Measurements from ENCODE around the gene ADGRG1. TPM values are rescaled to one million over a fixed set of nuclear protein-coding genes. Genes with fewer than 3 reads are reported as not detected.

The ADGRG1 gene
- 1 to 10 TPM; 3.3 to 3.7 TPM for total RNA-seq

DNA sequence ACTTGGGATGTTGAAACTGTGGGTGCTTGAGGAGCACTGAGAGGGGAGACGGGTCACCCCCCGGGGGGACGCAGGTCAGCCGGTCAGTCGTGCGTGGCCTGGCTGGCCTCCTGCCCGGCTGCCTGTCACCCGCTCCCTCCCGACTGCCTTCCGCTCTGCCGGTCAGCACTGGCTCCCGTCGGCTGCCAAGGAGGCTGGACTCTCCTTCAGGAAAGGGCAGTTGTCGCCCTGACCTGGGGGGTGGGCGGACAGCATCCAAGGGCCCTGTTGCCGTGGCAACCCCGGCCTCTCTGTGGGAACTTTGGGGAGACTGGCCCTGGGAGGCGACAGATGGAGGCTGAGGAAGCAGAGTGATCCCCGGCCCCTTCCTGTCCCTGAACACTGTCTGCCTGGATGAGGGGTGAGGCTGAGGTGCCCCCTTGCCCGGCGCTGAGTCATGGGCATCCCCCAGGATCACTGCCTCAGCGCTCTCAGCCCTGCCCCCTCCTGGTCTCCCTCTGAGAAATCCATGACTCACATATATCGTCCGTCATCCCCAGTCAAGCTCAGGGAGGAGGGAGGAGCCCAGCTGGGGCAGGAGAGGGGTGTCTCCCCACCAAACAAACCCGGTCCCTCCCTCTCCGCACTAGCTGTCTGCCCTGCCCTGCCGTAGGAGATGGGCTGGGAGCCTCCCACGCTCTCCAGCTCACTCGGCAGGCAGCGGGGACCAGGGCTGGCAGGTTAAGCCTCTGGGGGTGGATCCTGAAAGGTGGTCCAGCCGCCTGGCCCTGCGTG is at the start of gene ADGRG1:
Gene ADGRG1, plus strand, starts transcription at position 623 of the 774 bp plus-strand sequence. CDS start 21,658 bp downstream, outside the sequence.
- Mint-ChIP-seq H3K4me1 (ENCODE audit: low read depth) (peaks cover 24% of the 10 kb centered on the region), H3K9me3 (ENCODE audit: insufficient read depth) (no peaks in the 10 kb centered on the region), H3K4me3 (peak within 1 kb of the TSS; percentile 34), H3K36me3 (ENCODE audit: low read depth) (no peaks in the 10 kb centered on the region), H3K27me3 (ENCODE audit: low read depth) (peaks cover 18% of the 10 kb centered on the region), H3K27ac (peak within 1 kb of the TSS; percentile 54)
- ChIA-PET POLR2A (no interaction called here), CTCF (interaction anchor here (1.5 to 2.5 kb wide), 3 partner anchors 18 to 37 kb away, joined by 6 to 11 read pairs (median 8); no protein-coding TSS in a partner anchor)
- ATAC-seq (peak; percentile 74), DNase-seq (peak; percentile 57)

DNA sequence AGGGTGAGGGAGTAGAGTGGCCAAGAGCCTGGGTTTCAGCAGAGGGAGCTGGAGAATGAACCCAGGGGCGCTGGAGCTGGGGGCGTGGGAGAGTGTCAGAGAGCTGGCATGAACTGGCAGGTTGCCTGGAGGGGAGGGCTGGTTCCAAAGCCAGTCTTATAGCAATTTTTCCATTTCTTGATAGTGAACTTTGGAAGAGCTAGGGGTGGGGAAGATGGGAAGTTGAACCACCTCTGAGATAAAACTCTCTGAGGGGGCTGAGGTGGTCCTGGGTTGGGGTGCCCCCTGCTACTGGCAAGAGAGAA is 49.1 kb upstream of the ADGRG1 start:
- Mint-ChIP-seq H3K4me1 (ENCODE audit: low read depth) (peaks cover 74% of the 10 kb centered on the region), H3K4me3 (no peak overlapping the region), H3K36me3 (ENCODE audit: low read depth) (peaks cover 29% of the 10 kb centered on the region), H3K9me3 (ENCODE audit: insufficient read depth) (no peaks in the 10 kb centered on the region), H3K27me3 (ENCODE audit: low read depth) (no peaks in the 10 kb centered on the region), H3K27ac (peak overlapping the region; percentile 82)
- CTCF ChIA-PET, result interaction anchor here (0.9 to 9.4 kb wide), 4 partner anchors 12 to 70 kb away, joined by 3 to 244 read pairs (median 136); no protein-coding TSS in a partner anchor
- DNase-seq, result no peak
- POLR2A ChIA-PET, result interaction anchor here (0.7 to 3.5 kb wide), 2 partner anchors 12 to 30 kb away, joined by 3 to 13 read pairs; no protein-coding TSS in a partner anchor
- no peak for ATAC-seq

DNA sequence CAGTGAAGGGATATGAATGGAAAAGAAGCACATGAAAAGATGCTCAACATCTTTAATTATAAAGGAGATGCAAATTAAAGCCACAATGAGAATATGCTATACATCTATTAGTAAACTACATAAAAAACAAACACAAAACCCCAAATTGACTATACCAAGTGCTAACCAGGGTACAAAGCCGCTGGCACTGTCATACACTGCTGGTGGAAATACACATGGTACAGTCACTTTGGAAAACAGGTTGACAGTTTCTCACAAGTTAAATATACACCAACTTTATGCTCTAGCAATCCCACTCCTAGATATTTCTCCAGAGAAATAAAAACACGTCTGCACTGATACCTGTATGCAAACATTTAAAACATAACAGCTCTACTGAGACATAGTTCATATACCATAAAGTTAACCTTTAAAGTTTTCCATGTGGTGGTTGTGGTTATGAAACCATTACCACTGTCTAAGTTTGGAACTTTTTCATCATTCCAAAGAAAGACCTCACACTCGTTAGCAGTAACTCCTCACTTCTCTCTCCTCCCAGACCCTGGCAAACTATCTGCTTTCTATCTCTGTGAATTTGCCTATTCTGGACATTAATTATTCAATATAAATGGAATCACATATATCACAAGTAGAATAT is 43.3 kb upstream of the ADGRG1 start:
- ChIA-PET POLR2A (no interaction called here), CTCF (interaction anchor here (1.3 to 5.5 kb wide), 5 partner anchors 8 to 64 kb away, joined by 4 to 43 read pairs (median 6); no protein-coding TSS in a partner anchor)
- H3K27ac Mint-ChIP-seq, result peak overlapping the region; percentile 2
- DNase-seq, result no peak
- peaks cover 61% of the 10 kb centered on the region for H3K4me1 Mint-ChIP-seq (ENCODE audit: low read depth)
- H3K4me3 Mint-ChIP-seq, result no peak overlapping the region
- H3K9me3 Mint-ChIP-seq (ENCODE audit: insufficient read depth), result peaks cover 8% of the 10 kb centered on the region
- ATAC-seq, result peak; percentile 35
- H3K27me3 Mint-ChIP-seq (ENCODE audit: low read depth), result no peaks in the 10 kb centered on the region
- peaks cover 21% of the 10 kb centered on the region for H3K36me3 Mint-ChIP-seq (ENCODE audit: low read depth)

DNA sequence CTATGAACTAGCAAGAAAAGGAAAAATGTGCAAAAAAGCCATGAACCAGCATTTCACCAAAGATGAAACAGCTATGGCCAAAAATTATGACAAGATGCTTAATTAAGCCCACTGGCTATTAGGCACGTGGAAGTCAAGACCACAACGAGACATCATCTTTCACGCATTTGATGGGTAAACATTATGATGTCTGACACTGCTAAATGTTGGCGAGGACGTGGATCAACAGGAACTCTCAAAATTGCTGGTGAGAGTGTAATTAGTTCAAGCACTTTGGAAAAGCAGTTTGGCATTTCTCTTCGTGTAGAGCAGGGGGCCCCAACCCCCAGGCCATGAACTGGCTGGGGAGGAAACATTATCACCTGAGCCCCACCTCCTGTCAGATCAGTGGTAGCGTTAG is 39.6 kb upstream of the ADGRG1 start:
- Mint-ChIP-seq H3K27ac (peak overlapping the region; percentile 41), H3K4me1 (ENCODE audit: low read depth) (peaks cover 79% of the 10 kb centered on the region), H3K4me3 (no peak overlapping the region), H3K27me3 (ENCODE audit: low read depth) (no peaks in the 10 kb centered on the region), H3K36me3 (ENCODE audit: low read depth) (peaks cover 22% of the 10 kb centered on the region), H3K9me3 (ENCODE audit: insufficient read depth) (peaks cover 8% of the 10 kb centered on the region)
- DNase-seq (no peak), ATAC-seq (no peak)
- ChIA-PET POLR2A (interaction anchor here (0.6 kb wide), 1 partner anchor 966 kb away, joined by 4 read pairs; no protein-coding TSS in a partner anchor), CTCF (interaction anchor here (0.7 to 7.7 kb wide), 4 partner anchors 10 to 60 kb away, joined by 3 to 179 read pairs (median 75); no protein-coding TSS in a partner anchor)

DNA sequence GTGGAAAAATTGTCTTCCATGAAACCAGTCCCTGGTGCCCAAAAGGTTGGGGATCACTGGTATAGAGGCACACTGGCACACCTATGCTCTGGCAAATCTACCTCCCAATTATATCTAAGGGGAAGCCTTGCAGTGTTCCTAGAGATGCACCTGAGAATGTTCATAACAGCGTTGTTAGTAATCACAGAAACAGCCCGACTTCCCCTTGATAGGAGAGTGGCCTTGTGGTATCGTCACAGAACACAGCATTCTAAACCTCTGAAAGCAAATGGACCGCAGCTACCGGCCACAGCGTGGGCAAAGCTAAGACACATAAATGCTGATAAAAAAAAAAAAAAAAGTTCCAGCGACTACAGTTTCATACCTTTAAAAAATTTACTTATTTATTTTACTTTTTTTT is 39.1 kb upstream of the ADGRG1 start:
- H3K36me3 Mint-ChIP-seq (ENCODE audit: low read depth), result peaks cover 26% of the 10 kb centered on the region
- H3K9me3 Mint-ChIP-seq (ENCODE audit: insufficient read depth), result peaks cover 8% of the 10 kb centered on the region
- H3K27me3 Mint-ChIP-seq (ENCODE audit: low read depth), result no peaks in the 10 kb centered on the region
- H3K4me1 Mint-ChIP-seq (ENCODE audit: low read depth), result peaks cover 80% of the 10 kb centered on the region
- H3K4me3 Mint-ChIP-seq, result no peak overlapping the region
- H3K27ac Mint-ChIP-seq, result peak overlapping the region; percentile 41
- DNase-seq, result no peak
- no peak for ATAC-seq
- CTCF ChIA-PET, result interaction anchor here (0.8 to 7.7 kb wide), 8 partner anchors 10 to 146 kb away, joined by 3 to 179 read pairs (median 74); partner anchors contain the start of gene KATNB1
- POLR2A ChIA-PET, result interaction anchor here (0.6 to 5.0 kb wide), 3 partner anchors 9 to 967 kb away, joined by 4 to 34 read pairs (median 7); no protein-coding TSS in a partner anchor

DNA sequence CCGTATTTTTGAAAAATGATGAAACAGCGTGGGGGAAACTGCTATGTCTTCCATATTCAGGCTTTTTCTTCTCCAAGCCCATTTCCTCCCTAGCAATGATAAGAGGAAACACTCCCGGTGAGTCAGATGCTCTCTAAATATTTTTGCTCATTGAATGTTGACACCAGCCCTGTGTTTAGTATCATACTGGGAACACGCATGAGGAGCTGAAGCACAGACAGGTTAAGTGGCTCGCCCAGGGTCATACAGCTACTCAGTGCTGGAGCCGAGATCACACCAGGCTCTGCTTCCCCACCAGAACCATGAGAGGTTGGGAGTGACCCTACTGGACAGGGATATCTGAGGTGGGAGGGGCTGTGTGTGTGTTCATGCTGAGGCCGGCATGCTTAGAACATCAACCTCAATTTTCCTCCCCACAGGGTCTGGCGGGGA is 37.8 kb upstream of the ADGRG1 start:
- Mint-ChIP-seq H3K27ac (peak overlapping the region; percentile 92), H3K27me3 (ENCODE audit: low read depth) (no peaks in the 10 kb centered on the region), H3K4me3 (peak overlapping the region; percentile 68), H3K4me1 (ENCODE audit: low read depth) (peaks cover 79% of the 10 kb centered on the region), H3K36me3 (ENCODE audit: low read depth) (peaks cover 39% of the 10 kb centered on the region), H3K9me3 (ENCODE audit: insufficient read depth) (peaks cover 17% of the 10 kb centered on the region)
- peak; percentile 0 for ATAC-seq
- ChIA-PET CTCF (interaction anchor here (0.6 to 7.7 kb wide), 32 partner anchors 11 to 408 kb away, joined by 3 to 179 read pairs (median 4); partner anchors contain the start of genes ADGRG1, CIAPIN1, COQ9 and KATNB1), POLR2A (interaction anchor here (0.7 to 5.0 kb wide), 10 partner anchors 9 to 410 kb away, joined by 3 to 34 read pairs (median 7); partner anchors contain the start of genes KATNB1 and USB1)
- DNase-seq, result no peak

DNA sequence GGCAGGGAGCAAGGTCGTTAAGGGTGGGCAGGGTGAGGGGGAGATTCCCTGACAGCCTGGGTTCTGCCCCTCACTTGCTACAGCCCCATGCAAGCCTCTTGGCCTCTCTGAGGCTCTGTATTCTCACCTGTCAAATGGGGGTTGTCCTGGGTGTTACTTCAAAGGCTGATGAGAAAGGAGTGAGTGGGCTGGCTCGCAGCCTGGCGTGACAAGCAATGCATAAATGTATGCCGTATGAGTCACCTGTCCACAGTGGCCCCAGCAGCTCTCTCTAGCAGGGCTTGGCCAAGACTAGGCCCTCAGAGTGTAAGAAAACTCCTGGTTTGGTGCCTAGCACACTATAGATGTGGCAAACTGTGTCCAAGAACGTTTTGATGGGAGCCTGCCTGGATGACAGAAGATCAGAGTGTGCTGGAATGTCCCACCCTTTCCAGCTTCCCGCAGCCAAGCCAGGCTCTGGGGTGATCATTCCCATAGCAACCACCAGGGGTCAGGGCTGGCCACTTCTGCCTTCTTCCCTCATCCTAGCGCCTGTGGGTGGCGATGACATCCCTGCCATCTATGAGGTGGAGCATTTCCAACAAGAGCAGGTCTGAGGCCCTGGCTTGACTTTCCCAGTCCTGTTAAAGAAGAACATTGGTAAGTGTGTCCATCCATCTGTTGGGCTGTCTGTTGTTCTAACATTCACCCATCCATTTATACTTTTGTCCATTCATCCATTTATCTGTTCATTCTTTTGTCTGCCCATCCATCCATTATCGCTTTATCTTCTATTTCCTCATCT is 37.2 kb upstream of the ADGRG1 start:
- POLR2A ChIA-PET, result interaction anchor here (0.7 to 5.0 kb wide), 9 partner anchors 9 to 410 kb away, joined by 3 to 34 read pairs (median 7); partner anchors contain the start of genes KATNB1 and USB1
- CTCF ChIA-PET, result interaction anchor here (0.6 to 7.7 kb wide), 32 partner anchors 10 to 408 kb away, joined by 3 to 179 read pairs (median 4); partner anchors contain the start of genes ADGRG1, CIAPIN1, COQ9 and KATNB1
- peak overlapping the region; percentile 92 for H3K27ac Mint-ChIP-seq
- peak; percentile 71 for ATAC-seq
- peaks cover 77% of the 10 kb centered on the region for H3K4me1 Mint-ChIP-seq (ENCODE audit: low read depth)
- peaks cover 41% of the 10 kb centered on the region for H3K36me3 Mint-ChIP-seq (ENCODE audit: low read depth)
- H3K27me3 Mint-ChIP-seq (ENCODE audit: low read depth), result no peaks in the 10 kb centered on the region
- peak overlapping the region; percentile 68 for H3K4me3 Mint-ChIP-seq
- H3K9me3 Mint-ChIP-seq (ENCODE audit: insufficient read depth), result peaks cover 19% of the 10 kb centered on the region
- DNase-seq, result peak; percentile 85

DNA sequence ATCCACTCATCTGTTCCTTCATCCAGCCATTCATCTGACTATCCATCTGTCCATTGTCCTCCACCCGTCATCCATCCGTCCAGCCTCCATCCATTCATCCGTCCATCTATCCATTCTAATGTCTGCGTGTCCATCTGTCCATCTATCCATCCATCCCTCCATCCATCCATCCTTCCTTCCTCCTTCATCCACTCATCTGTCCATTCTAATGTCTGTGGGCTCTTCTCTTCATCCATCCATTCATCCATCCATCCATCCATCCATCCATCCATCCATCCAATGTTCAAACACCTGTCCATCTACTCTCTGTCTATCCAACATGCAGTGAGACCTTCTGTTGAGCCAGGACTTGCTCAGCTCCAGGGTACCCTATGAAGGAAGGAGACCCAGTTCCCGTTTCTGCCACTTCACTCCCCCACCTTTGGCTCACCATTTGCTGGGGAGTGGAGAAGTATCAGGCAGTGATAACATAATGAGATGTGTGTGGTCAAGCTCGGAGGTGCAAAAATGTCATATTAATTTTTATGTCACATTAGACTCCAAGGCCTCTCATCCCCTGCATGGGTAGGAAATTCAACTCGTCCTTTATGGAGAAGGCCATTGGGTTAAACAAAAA is 36.5 kb upstream of the ADGRG1 start:
- Mint-ChIP-seq H3K9me3 (ENCODE audit: insufficient read depth) (peaks cover 20% of the 10 kb centered on the region), H3K27ac (peak overlapping the region; percentile 92), H3K36me3 (ENCODE audit: low read depth) (peaks cover 47% of the 10 kb centered on the region), H3K4me3 (peak overlapping the region; percentile 68), H3K4me1 (ENCODE audit: low read depth) (peaks cover 82% of the 10 kb centered on the region), H3K27me3 (ENCODE audit: low read depth) (no peaks in the 10 kb centered on the region)
- ATAC-seq, result no peak
- POLR2A ChIA-PET, result interaction anchor here (0.9 to 5.0 kb wide), 6 partner anchors 9 to 60 kb away, joined by 3 to 34 read pairs (median 26); no protein-coding TSS in a partner anchor
- CTCF ChIA-PET, result interaction anchor here (1.0 to 7.7 kb wide), 9 partner anchors 10 to 76 kb away, joined by 3 to 179 read pairs (median 15); partner anchors contain the start of gene ADGRG1
- no peak for DNase-seq

DNA sequence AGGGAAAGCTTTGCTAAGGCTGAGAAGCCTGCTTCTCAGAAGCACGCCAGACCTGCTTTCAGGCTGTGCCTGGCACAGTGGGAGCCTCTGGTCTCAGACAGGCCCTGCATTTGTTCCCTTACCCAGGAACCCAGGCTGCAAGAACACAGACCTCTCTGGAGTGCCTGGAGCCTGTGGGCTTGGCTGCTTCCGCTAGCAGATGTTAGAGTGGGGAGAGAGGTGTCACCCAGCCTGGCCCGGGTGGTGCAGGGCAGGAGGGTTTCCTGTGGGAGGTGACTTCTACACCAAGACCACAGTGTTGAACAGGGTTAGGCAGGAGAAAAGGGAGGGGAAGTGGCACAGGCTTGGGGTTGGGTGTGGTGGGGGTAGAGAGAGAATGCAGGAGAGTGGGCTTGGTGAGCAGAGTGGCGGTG is 35.8 kb upstream of the ADGRG1 start:
- POLR2A ChIA-PET, result interaction anchor here (0.9 to 5.0 kb wide), 7 partner anchors 9 to 144 kb away, joined by 3 to 34 read pairs (median 18); no protein-coding TSS in a partner anchor
- ATAC-seq (peak; percentile 87), DNase-seq (peak; percentile 94)
- peak overlapping the region; percentile 68 for H3K4me3 Mint-ChIP-seq
- H3K9me3 Mint-ChIP-seq (ENCODE audit: insufficient read depth), result peaks cover 27% of the 10 kb centered on the region
- H3K4me1 Mint-ChIP-seq (ENCODE audit: low read depth), result peaks cover 79% of the 10 kb centered on the region
- H3K36me3 Mint-ChIP-seq (ENCODE audit: low read depth), result peaks cover 51% of the 10 kb centered on the region
- CTCF ChIA-PET, result interaction anchor here (1.0 to 7.7 kb wide), 11 partner anchors 9 to 144 kb away, joined by 3 to 179 read pairs (median 5); no protein-coding TSS in a partner anchor
- peak overlapping the region; percentile 92 for H3K27ac Mint-ChIP-seq
- H3K27me3 Mint-ChIP-seq (ENCODE audit: low read depth), result no peaks in the 10 kb centered on the region

DNA sequence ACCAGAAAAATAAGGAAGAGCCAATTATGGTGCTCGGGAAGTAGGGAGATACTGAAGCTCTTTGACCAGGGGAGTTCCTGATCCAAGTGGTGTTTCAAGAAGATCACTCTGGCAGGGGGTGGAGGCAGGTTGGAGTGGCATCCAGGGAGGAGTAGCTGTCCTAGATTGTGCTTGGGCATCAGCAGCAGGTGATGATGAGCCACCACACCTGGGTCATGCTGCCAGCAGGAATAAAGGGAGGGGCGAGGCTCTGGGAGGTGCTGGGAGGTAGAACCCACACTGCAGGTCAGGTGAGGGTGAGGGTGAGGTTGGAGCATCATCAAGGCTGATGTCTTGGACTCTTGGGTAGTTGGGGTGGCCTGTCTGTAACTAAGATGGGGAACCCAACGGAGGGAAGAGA is 35.4 kb upstream of the ADGRG1 start:
- ATAC-seq (peak; percentile 16), DNase-seq (peak; percentile 58)
- ChIA-PET POLR2A (interaction anchor here (0.9 to 5.0 kb wide), 7 partner anchors 8 to 143 kb away, joined by 3 to 34 read pairs (median 18); no protein-coding TSS in a partner anchor), CTCF (interaction anchor here (0.7 to 7.7 kb wide), 11 partner anchors 8 to 143 kb away, joined by 3 to 179 read pairs (median 4); no protein-coding TSS in a partner anchor)
- H3K4me1 Mint-ChIP-seq (ENCODE audit: low read depth), result peaks cover 79% of the 10 kb centered on the region
- peak overlapping the region; percentile 68 for H3K4me3 Mint-ChIP-seq
- peaks cover 55% of the 10 kb centered on the region for H3K36me3 Mint-ChIP-seq (ENCODE audit: low read depth)
- peak overlapping the region; percentile 92 for H3K27ac Mint-ChIP-seq
- no peaks in the 10 kb centered on the region for H3K27me3 Mint-ChIP-seq (ENCODE audit: low read depth)
- peaks cover 29% of the 10 kb centered on the region for H3K9me3 Mint-ChIP-seq (ENCODE audit: insufficient read depth)

Data from activated CD8-positive, alpha-beta T cell treated with anti-CD3 and anti-CD28 coated beads, Interleukin-2, amount 10 ng/mL, durations not matched to agents 7 days and 5 days (primary cell).